Measurements from ENCODE around the gene CD9.

CD9 gene

DNA sequence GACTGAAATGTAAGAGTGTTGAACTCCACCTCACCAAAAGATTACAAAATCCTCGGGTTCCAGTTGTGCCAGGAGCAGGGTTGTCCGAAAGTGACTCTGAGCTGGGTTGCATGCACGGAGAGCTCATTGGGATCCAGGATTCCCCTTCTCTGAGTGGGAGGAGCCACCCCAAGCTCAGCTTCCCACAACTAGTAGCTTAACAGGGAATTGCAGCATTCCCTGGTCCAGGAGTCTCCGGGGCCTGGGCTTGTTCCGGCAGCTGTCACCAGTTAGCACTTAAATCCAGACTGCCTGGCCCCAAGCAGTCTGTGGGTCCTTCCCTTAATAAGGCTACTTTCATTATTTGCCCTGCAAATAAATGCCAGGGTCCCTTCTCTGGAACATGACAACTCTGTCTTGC is 50.1 kb downstream of the CD9 start:
- no peak for DNase-seq

DNA sequence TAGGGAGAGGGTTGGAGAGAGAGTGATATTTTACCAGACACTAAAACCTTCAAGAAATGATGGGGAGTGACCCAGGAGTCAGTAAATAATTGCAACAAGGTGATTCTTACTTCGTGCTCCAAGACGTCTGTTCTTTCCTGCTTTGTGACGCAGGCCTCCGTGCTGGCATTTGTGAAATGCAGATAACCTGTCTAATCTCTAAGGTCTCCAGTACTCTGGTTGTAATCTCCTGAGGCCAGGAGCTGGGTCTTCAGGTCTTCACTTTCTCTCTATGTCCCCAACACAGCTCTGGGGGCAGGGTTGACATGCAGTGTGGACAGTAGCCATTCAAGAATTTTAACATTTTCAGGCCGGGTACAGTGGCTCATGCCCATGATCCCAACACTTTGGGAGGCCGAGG is 53.1 kb downstream of the CD9 start:
- DNase-seq, result no peak

DNA sequence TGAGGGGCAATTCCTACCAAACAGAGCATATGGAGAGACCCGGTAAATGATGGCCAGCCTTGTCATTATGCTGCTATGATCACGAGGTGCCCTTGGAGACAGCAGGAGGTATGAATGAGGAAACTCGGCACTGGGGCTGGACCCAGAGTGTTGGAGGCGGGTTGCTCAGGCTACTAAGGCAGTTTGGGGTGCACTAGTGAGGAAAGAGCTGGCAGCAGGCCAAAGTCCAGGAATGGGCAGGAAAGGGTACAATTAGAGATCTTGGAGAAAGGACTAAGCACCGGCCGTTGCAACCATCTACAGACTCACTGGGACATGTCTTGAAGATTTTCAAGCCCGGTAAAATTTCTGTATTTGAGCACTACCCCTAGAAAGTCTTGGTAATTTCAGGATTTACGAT is 54.3 kb downstream of the CD9 start:
- no peak for DNase-seq

DNA sequence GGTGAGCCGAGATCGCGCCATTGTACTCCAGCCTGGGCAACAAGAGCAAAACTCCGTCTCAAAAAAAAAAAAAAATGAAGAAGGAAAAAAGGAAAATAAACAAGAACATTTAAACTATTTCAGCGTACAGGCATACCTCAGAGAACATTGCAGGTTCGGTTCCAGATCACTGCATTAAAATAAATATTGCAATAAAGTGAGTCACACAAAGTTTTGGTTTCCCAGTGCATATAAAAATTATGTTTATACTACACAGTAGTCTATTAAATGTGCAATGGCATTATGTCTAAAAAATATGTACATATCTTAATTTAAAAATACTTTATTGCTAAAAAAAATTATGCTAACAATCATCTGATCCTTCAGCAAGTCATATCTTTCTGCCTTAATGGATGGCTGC is 56.8 kb downstream of the CD9 start:
- DNase-seq, result no peak

DNA sequence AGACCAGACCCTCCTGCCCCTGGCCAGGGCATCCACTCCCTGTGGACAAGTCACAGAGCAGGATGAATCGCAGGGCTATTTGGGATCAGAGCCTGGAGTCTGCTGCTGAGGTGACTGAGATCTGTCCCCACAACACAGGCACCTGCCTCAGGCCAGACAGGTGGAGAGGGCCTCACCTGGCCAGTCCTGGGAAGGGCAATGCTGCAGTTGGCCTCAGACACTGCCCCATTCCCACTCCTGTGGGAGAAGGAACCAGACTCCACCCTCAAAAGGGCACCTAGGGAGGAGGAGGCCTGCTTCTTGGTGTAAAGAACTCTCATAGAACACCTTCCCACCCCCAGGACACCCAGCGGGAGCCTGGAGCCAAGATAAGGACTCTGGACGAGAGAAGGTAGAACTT is 62.0 kb downstream of the CD9 start:
- no peak for DNase-seq

DNA sequence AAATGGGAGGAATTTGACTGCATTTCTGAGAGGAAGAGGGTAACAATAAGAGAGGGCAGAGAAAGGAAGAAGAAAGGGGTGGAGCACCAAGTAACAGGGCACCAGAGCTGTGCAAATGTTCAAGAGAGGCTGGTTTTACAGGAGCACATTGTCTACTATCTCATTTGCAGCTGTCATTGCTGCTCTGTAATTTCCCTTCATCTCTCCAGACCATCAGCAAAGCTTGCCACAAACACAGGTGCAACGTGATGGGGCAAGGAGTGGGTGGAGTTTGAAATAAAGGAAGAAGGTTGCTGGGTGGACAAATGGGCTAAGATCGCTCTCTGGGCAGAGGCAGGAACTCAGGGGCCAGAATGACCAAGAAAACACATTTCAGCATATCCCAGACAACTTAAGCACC is 62.4 kb downstream of the CD9 start:
- DNase-seq, result no peak

DNA sequence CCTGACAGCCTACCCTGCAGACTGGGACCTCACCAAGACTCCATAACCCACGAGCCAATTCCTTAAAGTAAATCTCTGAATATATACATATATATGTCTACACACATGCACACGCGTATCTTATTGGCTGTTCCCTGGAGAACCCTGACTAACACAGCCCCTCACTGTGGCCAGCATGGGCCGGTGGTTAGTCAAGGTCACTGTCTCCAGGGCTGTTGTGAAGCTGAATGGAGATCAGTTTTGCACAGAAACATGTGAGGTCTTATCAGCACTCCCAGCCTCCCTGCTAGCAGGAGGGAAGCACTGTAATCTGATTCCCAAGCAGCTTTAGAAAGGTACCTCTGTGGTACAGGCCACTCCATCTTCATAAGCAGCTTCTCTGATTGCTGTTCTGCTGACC is 63.7 kb downstream of the CD9 start:
- no peak for DNase-seq

DNA sequence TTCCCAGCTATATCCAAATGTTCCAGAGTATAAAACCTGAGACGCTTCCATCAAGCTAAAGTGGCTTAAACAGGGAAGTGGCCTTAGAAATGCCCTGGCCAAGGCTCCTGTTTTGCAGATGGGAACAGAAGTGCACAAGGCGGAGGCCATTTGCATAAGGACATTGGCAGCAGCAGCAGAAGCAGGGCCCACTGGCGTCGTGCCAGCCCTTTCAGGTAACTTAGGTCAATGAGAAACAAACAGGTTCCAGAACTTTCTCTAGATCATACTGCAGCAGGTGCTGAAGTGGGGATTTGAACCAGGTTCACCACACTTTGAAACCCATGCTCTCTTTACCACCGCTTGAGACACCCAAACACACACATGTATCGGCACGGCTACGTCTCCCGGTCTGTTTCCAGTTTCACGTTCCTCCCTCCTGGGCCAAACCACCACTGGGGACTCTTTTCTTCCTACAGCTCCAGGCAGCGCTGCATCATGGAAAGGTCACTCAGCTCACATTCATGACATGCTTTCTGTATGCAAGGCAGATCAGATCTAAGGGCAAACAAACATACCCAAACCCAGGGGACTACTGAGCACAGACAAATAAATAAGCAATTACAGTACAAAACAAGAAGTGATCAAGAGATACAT is 64.3 kb downstream of the CD9 start:
- no peak for DNase-seq

DNA sequence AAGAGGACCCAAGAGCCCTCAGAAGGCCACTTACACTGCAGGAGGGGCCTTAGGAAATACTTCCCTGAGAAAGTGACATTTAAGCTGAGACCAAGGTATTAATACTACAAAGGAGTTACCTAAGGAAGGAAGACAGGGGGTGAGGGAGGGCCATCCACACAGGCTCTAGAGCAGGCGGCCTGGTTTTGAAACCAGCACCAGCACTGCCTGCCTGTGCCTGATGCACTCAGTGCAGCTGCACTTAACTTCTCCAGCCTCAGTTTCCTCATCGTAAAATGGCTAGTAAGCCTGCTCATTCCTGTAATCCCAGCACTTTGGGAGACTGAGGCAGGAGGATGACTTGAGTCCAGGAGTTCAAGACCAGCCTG is 64.8 kb downstream of the CD9 start:
- no peak for DNase-seq

DNA sequence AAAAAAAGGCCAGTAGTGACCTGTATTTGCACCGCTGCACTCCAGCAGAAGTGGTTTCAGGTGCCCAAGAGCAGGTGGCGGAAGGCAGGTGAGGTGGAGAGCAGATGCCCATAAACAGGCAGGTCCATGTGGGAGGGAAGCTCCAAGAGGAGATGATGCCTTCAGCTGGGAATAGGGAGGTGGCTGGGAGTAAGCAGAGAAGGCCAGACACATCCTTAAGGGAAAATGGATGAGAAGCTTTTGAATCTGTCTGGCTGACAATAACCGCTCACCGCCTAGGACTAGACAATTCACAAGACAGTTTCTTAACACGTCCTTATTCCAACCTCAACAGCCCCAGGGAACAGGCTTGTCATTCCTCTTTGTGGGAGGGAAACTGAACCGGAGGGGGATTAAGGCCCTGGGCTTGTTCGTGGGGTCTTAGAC is 66.4 kb downstream of the CD9 start:
- no peak for DNase-seq

DNA sequence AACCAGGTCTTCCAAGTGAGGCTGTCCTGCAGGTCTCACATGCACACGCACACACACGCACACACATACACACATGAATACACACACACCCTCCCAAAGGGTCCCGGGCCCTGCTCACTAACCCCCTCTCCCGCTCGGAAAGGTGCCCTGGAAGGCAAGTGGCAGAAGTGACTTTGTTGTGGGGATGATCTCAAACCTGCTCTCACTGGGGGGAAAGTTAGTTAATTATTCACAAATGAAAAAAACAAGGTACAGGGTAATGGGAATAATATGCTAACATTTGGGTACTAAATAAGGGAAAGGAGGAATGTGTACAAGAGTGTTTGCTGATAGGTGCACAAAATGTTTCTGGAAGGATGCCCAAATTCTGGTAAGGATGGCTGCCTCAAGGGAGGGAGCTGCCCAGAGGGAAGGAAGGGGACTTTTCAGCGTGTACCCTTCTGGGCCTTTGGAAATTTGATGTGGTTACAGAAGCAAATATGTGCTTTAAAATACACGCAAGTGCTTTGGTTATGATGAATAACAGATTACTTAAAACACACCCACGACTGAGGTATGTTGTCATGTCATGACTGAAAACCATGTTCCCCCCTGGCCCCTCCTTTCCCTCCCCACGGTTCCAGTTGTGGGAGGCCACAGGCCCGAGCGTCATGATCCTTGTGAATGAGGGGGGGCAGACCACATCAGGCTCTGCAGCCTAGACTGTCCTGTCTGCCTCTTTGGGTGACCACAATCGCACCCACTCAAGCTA is 66.9 kb downstream of the CD9 start:
- no peak for DNase-seq

DNA sequence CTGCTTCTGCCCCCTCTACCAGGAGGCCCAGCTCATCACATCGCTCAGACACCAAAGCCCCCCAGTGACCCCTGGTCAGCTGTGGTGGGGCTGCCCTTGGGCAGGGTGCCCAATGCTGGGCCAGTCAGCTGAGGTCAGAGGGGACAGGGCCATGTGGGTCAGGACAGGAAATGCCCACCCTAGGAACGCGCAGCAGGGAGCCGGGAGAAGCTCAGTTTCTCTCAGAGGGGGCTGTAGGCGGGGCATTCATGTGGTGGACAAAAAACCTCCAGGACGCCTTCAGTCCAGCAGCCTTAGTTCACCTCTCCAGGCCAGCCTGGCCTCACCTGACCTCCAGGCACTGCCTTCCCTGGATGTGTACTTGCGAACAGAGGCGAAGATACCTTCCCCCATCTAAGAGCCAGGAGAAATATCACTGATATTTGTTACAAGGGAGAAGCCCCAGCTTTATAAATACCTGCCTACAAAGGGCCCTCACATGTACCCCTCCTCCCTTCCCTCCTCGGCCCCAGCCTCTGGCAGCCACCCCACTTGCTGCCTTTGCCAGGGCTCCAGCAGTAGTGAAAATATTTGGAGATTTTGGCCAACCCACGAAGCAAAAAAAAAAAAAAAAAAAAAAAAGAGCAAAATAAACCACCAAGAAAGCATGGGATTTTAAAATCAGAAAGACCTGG is 68.4 kb downstream of the CD9 start:
- no peak for DNase-seq

DNA sequence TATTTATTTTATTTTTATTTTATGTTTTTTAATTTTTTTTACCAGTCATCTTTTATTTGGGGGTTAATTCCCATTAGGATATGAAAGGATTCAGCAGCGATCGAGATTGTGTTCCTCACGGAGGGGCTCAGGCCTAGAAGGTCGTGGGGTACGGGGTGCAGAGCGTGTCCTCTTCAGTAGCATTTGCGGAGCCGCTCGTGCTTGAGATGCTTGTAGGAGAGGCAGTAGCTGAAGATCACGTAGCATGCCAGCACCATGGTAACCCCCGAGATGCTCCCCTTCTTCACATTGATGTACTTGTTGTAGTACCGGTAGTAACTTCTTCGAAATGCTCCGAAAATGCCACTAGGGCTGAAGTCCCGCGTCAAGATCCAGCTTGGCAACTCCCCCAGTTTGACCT is 69.8 kb downstream of the CD9 start:
- no peak for DNase-seq

DNA sequence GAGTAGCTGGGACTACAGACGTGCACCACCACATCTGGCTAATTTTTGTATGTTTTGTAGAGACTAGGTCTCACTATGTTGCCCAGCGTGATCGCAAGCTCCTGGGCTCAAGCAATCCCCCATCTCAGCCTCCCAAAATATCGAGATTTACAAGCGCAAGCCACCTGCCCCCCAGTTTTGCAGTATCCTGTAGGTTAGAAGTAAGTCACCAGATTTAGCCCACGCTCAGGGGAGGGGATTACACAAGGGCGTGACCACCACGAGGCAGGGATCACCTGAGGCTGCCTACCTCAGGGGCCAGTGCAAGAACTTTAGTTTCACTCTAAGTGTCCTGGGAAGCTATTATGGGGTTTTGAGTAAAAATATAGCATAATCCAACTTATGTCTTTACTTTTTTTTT is 71.1 kb downstream of the CD9 start:
- DNase-seq, result no peak

DNA sequence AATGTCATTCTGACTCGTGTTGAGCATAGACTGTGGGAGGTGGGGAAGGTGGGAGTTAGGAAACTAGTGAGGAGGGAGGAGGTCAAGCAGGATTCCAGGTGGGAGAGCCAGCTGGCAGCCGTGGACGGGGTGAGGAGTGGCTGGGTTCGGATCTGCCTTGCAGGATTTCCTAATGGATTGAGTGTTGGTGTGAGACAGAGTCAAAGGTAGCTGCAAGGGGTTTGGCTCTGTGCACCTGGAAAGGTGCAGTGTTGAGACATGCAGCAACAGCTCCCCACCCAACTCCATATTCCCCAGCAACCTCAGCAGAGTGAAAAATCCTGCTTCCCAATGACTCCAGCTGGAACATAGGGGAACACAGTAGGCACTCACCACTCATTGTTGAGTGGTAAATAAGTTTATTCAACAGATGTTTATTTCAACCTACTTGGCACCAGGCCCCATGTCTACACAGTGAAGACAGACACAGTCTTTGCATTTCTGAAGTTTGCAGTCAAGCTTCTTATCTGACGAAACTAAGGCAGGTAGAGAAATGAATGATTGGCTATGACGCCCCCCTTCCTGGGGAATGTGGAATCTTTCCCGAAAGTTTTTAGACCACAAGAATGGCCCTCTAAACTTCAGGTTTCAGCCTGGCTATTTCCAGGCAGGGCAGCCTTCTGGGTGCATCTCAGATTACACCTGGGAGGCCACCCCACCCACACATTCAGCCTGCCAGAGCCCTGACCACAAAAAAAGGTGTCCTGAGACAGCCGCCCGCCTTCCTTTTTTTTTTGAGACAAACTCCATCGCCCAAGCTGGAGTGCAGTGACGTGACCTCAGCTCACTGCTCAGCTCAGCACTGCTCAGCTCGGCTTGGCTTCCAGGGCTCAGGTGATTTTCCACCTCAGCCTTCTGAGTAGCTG is 72.4 kb downstream of the CD9 start:
- DNase-seq, result no peak

DNA sequence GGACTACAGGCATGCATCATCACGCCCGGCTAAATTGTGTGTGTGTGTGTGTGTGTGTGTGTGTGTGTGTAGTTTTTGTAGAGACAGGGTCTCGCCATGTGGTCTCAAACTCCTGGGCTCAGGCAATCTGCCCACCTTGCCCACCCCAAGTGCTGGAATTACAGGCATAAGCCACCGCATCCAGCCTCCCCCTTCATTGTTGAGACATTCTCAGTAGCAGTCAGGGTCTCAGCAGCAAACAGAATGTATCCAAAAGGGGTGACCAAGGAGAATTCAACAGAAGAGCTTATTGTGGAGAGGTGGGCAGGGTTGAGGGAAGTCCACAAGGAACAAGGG is 73.0 kb downstream of the CD9 start:
- no peak for DNase-seq

DNA sequence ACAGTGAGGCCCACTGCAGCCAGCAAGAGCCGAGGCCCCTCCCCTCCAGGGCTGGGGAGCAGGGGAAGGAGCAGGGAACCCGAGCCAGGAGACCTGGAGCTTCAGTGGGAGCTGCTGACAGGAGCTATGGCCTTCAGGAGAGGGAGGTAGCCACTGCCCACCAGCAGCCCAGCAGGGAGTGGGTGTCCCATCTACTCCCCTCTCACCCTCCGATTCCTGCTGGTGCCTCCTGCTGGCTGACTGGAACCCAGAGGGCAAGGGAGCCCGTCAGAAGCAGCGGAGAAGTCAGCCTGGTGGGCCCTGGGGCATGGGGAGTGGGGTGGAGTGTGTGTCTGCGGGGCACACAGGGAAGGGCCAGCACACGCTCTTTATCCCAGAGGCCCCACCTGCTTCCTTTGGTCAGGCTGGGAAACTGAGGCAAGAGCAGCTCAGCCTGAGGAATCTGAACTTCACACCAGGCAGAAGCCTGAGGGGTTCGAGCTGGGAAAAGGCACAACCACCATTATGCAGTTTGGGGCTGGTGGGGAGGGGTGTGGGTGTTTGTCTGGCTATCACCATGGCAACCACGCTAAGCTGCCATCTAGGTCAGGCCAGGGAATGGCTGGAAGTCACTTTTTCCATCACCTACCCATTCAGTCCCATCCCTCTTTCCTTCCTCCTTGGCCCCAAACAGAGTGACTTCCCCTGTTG is 73.5 kb downstream of the CD9 start:
- no peak for DNase-seq

DNA sequence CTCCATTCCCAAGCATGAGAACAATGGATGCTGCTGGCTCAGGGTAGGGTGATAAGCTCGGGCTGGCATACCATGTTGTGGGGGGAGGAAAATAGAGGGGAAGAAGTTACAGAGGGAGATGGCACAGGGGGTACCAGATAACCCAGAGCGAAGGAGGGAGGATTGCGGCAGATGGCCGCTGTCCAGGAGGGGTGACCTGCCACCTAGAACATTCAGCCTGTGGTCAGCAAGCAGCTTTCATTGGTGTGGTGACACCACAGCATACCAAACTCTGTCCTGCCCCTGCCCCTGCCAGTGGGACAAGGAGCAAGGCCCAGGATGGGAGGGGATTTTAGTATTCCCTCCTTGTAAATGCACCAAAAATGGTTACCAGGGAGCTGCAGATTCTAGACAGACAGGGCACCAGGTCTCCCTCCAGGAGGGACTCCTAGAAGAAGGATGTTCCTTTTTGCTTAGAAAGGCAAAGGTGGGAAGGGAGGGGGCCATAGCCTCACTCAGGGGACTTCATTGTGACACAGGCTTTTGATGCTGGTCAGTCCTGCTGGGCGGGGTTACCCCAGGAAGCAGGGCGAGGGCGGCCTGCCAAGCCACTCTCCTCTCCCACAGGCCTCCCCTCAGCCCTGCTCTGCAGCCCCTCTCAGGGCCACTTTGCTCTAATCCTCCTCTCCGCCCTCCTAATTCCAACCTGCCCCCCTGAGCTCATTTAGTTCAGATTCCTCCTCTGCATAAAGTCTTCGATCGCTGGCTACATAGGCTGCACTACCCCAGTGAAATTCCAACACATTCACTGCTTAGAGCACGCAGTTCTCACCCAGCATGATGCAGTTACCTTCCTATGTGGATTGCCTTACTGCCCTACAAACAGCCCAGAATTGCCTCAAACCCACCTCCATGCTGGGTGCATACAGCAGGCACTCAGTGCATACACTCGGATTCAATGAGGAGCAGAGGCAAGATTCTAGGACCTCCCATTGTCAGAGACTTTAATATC is 74.3 kb downstream of the CD9 start:
- DNase-seq, result no peak

DNA sequence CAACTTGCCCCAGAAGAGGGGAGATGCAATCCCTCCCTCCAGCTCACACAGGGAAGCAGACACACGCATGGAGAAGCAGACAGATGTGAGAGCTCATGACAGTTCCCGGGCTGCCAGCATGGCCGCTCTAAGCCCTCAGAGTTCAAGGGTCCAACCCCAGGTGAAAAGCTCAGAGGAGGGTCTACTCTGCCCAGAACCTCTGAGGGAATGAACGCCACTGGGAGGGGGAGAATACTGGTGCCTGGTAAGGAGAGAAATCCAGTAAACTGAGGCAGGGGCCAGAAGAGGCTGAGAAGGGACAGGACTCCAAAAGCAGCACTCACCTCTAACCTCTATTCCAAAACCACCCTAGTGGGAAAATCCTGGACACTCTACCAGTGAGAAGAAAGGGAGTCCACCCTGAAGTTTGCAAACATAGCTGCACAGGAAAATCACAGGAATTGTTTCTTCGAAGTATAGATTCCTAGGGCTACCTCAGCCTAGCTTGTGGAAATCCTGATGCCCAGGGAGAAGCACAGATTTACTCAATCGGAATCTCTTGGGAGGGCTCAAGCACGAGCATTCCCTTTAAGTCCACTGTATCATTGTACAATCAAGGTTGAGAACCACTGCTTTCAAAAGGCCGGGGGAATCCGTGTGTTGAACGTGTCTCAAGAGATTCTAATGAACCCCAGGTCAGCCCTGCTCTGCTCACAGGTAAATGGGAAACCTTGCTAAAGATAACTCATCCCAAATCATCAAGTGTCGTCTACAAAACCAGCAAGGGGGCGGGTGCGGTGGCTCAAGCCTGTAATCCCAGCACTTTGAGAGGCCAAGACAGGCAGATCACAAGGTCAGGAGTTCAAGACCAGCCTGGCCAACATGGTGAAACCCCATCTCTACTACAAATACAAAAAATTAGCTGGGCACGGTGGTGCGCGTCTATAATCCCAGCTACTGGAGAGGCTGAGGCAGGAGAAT is 76.0 kb downstream of the CD9 start:
- no peak for DNase-seq

DNA sequence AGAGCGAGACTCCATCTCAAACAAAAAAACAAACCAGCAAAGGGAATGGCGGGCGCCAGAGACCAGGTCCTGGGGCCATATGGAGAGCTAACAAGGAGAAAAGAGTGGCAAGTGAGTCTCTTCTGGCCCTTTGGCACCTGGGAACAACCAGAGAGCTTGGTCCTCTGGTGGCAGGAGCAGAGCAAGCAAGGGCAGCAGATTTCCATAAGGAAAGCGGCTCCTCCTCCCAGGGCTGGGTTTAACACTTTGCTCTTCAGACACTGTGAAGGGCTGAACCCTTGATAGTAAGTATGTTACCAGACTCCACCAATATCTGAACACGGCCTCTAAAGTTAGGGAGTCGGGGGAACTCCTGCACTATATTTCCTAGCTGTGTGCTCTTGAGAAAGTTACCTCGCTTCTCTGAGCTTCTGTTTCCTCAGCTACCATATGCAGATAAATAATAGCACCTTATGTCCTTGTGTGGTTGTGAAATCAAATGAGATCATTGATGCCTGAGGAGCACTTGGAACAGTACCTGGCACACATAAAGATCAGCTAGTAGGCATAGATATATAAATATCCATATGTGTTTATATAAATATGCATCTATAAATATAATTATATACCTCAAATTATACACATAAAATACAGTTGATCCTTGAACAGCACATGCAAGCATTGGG is 76.9 kb downstream of the CD9 start:
- no peak for DNase-seq

Measured in effector CD8-positive, alpha-beta T cell (primary cell).